ENCODE data around the gene C19orf81.

C19orf81 gene

DNA sequence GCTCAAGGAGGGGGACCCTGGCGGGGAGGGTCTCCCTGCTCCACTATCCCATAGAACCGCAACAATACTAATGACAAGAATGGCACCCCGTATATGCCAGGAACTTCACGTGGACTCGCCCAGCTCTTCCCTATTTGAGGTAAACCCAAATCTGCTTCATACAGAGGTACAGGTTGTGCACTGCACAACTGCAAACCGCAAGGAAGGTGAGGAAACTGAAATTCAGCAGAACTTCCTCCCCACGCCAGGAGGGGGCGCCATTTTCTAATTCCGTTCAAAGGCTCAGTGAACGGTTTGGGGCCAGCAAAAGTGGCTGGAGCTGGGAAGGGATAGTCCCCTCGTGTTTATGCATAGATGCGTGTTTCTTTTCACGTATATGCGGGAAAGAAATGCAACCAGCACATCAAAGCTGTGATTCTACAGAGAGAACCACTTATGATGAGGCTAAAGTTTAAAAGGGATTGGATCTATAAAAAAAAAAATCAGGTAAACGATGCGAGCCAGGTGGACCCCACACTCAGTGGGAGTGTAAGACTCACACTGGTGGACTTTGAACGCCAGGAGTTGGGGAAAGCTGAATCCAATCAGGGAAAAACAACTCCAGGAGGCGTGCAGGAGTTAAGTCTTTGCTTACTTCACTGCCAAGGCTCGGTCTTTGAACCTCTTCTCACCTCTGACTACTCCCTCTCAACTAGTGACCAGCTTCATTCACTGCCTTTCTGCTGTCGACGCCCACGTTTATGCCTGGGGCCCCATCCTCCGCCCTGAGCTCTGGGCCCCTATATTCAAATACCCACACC is 20.3 kb downstream of the C19orf81 start:
- peak; percentile 35 for DNase-seq
- in situ Hi-C loops (cut with MboI; ENCODE audit: low pct_unique_long_range_greater_than_20kb, low sequenced_read_pairs) = no loop called here

DNA sequence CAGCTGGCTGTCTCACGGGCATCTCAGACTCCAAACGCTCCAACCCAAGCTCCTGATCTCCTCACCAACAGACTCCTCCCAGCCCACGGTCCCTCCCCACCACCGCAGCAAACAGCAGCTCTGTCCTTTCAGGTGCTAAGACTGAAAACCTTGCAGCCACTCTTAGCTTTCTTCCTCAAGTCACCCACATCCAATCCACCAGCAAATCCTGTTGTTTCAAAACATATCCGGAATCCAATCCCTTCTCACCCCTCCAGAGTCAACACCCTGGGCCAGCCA is 20.8 kb downstream of the C19orf81 start:
- no peak for DNase-seq
- in situ Hi-C loops (cut with MboI; ENCODE audit: low pct_unique_long_range_greater_than_20kb, low sequenced_read_pairs) = no loop called here

GRCh38 chr19:50673118-50673517 is 23.9 kb downstream of the C19orf81 start:
- DNase-seq = no peak
- in situ Hi-C loops (cut with MboI; ENCODE audit: low pct_unique_long_range_greater_than_20kb, low sequenced_read_pairs) = no loop called here

DNA sequence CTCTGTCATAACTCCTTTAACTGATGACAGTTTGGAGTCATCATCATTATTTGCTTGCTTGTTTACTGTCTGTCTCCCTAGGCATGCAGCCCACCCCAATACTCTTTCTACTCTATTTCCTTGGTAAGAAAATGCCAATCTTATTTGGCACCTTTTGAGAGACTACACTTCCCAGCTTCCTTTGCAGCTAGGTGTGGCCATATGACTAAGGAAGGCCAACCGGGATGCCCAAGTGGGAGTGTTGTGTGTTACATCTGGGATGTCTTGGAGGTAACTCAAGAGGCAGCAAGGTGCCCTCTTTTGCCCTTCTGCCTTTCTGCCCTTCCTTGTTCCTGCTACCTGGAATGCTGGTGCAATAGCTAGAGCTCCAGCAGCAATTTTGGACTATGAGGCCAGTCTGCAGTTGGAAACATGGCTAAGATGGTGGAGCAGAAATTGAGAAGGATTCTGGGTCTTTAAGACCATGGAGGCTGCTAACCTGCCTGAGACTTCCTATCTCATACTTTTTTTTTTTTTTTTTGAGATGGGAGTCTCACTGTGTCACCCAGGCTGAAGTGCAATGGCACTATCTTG is 27.5 kb downstream of the C19orf81 start:
- in situ Hi-C loops (cut with MboI; ENCODE audit: low pct_unique_long_range_greater_than_20kb, low sequenced_read_pairs) = no loop called here
- no peak for DNase-seq

GRCh38 chr19:50677636-50678035 is 28.4 kb downstream of the C19orf81 start:
- DNase-seq = no peak
- in situ Hi-C loops (cut with MboI; ENCODE audit: low pct_unique_long_range_greater_than_20kb, low sequenced_read_pairs) = no loop called here

GRCh38 chr19:50678323-50678722 is 29.1 kb downstream of the C19orf81 start:
- DNase-seq = no peak
- in situ Hi-C loops (cut with MboI; ENCODE audit: low pct_unique_long_range_greater_than_20kb, low sequenced_read_pairs) = no loop called here

DNA sequence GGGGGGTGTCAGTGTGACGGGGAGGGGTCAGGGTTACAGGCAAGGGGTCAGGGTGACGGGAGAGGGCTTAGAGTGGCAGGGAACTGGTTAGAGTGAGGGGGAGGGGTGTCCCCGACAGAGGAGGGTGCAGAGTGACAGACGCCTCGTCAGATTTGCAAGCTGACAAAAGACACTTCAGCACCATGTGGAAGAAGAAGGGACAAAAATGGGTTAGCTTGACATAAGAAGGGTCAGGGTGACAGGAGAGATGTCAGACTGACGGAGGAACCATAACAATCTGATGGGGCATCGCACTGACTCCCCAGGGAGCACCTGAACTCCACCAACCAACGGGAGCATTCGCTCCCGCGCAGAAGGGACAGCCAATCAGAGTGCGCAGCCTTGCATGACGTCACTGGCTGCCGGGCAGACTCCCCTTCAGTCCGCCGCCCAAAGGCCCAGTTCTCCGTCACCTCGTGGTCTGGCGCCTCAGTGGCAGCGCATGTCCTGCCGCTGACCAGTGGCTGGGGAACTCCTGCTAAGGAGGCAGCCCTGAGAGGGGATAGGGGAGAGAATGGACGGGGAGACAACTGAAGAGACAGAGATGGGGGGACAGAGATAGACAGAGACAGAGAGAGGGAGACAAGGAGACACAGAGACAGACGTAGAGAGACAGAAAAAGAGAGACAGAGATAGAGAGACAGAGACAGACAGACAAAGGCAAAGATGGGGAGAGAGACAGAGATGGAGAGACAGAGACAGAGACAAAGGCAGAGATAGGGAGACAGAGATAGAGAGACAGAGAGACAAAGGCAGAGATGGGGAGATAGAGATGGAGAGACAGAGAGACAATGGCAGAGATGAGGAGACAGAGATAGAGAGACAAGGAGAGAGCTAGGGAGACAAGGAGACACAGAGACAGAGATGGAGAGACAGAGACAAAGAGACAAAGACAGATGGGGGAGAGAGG is 30.2 kb downstream of the C19orf81 start:
- in situ Hi-C loops (cut with MboI; ENCODE audit: low pct_unique_long_range_greater_than_20kb, low sequenced_read_pairs) = no loop called here
- DNase-seq = peak; percentile 87

- in situ Hi-C loops (cut with MboI; ENCODE audit: low pct_unique_long_range_greater_than_20kb, low sequenced_read_pairs) = no loop called here
- DNase-seq = no peak
Observed at GRCh38 chr19:50686310-50687032, 37.2 kb downstream of the C19orf81 start.

DNA sequence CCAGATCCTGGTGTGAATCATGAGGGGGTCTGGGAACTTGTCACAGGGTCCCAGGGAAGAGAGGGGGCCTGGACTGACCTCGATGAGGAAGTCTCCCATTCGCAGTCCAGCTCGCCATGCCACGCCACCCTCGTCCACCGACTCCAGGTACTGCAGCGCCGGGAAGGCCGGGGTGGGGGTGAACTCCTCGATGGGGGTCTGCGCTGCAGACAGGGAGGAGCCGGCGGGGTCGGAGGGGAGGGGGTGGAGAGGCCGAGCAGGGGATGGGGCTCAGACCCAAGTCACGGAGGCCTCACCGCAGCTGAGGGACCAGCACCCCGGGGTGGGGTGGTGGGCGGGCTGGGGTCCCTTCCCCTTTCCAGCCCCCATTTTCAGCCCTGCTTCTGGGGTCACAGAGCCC is 39.5 kb downstream of the C19orf81 start:
- no peak for DNase-seq
- in situ Hi-C loops (cut with MboI; ENCODE audit: low pct_unique_long_range_greater_than_20kb, low sequenced_read_pairs) = no loop called here

GRCh38 chr19:50690439-50690838 is 41.2 kb downstream of the C19orf81 start:
- in situ Hi-C loops (cut with MboI; ENCODE audit: low pct_unique_long_range_greater_than_20kb, low sequenced_read_pairs) = no loop called here
- no peak for DNase-seq

DNA sequence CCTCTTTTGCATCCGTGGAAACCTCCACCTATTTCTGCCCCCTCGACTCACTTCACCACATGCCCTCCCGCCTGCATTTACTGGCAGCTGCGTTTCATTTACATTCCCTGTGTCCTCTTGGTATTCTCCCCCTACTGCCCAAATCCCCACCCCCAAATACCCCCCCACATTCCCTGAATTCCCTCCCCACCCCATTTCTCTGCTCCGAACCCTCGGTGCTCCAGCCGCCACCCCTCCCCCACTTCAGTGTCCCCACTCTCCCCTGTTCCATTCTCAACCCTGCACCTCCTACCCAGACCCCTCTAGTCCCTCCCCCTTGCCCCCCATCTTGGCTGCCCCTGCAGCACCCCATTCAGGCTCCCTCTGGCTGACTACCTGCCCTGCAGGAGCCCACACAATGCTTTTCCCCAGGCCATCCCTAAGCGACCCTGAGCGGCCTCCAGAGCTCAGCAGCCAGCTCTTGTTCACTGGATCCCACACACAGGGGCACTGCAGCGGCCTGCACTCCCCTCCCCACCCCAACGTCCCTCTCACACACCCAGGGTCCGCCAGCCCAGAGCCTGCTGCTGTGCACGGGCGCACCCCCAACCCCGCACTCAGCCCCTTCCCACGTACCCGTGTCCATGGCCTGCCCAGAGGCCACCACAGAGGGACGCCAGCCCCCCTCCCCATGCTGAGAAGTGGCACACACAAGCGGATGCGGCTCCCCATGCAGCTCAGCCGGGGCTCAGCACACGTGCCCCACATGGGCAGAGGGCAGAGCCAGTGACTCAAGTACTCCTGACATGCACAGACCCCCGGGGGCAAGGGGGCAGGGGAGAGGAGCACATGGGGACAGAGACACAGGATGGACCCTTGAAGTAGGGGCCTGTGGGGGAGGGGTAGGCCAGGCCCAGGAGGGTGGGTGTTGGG is 44.1 kb downstream of the C19orf81 start:
- in situ Hi-C loops (cut with MboI; ENCODE audit: low pct_unique_long_range_greater_than_20kb, low sequenced_read_pairs) = no loop called here
- no peak for DNase-seq

DNA sequence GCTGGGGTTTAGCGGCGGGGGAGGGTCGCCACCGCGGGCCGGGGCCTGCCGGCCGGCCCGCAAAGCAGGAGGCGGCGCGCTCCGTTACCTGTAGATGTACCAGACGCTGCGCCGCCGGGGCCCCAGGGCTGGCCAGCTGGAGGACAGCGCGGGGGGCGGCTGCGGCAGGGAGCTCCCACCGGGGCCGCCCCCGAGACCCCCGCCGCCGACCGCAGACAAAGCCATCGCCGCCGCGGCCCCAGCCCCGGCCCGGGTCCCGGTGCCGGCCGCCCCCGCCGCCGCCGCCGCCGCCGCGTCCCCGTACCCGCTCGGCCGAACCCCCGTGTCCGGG is 45.5 kb downstream of the C19orf81 start:
- no peak for DNase-seq
- in situ Hi-C loops (cut with MboI; ENCODE audit: low pct_unique_long_range_greater_than_20kb, low sequenced_read_pairs) = no loop called here

DNA sequence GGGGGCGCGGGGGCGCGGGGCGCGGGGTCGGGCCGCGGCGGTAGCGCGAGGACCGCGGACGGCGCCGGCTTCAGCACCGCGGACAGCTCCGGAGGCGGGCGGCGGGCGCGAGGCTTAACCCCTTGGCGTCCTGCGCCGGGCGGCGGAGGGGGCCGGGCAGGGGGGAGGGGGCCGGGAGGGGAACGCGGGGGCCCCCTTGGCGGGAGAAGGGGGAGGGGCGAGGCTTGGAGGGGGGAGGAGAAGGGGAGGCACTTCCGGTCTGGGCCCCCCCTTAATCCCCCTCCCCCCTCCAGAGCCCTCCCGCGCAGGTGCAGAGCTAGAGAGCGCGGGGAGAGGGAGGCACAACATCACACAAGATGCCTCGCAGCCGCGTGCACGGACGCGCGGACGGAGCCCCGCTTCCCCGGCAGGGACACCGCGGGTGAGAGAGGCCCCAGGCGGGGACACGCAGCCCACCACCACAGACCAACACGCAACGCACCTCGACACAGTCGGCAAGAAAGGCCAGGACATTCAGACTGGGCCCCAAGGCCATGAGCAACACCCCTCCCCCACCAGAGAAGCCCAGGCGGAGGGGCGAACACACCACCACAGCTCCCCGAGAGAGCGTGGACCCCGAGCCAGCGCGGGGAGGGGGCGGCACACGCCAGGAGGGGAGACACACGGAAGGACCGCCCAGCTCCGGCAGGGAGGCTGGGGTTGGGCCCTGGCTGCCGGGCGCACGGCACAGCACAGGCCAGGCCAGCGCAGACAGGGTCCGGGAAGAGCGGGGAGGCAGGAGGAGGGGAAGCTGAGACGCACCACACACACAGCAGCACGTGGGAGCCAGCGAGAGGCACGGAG is 46.2 kb downstream of the C19orf81 start:
- in situ Hi-C loops (cut with MboI; ENCODE audit: low pct_unique_long_range_greater_than_20kb, low sequenced_read_pairs) = no loop called here
- no peak for DNase-seq

DNA sequence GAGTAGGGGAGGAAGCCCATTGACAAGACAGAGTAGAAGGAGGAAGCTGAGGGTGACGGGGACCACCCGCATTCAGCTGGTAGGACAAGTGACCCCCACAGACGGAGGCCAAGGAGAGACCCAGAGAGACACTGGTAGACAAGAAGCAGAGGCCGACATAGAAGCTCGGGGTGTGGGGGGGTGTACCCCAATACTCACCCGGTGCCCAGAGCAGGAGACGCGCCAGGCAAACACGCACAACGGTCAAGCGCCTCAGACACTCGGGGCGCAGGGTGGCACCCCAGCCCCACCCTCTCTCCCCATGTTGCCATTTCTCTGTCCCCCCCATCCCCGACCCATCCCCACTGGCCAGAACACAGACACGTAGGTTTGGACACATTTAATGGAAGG is 46.8 kb downstream of the C19orf81 start:
- in situ Hi-C loops (cut with MboI; ENCODE audit: low pct_unique_long_range_greater_than_20kb, low sequenced_read_pairs) = no loop called here
- DNase-seq = no peak

DNA sequence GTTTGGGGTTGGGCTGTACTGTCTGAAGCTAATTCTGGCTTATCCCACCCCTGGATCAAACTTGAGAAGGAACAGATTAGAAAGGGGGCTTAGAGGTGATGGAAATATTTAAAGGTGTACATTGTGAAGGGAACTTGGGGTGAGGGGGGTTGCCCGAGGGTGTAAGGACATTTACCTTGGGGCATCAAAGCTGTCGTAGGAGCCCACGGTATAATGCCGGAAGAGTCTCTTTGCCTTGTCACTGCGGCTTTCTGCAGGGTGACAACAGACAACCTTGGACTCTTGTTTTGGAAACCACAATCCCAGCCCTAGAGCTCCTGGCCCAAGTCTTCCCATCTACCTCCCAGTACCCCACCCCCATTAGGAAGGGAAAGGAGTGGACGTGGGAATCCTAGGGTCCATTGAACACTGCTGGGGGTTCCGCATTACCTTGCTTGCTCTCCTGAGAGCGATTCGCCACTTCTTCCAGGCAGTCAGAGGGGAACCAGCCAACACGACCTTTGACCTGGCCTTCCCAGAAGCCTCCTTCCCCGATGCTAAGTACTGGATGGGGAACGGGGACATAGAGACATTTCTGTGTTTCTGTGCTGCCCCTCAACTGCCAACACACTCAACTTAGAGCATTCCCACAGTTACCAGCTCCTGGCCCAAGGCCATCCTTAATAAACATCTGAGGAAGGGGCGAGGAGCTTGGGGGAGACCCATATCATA is 48.3 kb downstream of the C19orf81 start:
- in situ Hi-C loops (cut with MboI; ENCODE audit: low pct_unique_long_range_greater_than_20kb, low sequenced_read_pairs) = no loop called here
- no peak for DNase-seq

- in situ Hi-C loops (cut with MboI; ENCODE audit: low pct_unique_long_range_greater_than_20kb, low sequenced_read_pairs) = no loop called here
- no peak for DNase-seq
Observed at GRCh38 chr19:50701367-50701985, 52.2 kb downstream of the C19orf81 start.
